ENCODE results near the gene GMDS. TPM values are rescaled to one million over a fixed set of nuclear protein-coding genes. Genes with fewer than 3 reads are reported as not detected.

Gene GMDS
- total RNA-seq, 1 experiment from 2014 or later, result 27.6 TPM

- H3K14ac ChIP-seq (ENCODE audit: insufficient read depth, low read length), result no peak overlapping the region
- no peak overlapping the region for H2BK5ac ChIP-seq (ENCODE audit: insufficient read length, low read length)
- H4K5ac ChIP-seq (ENCODE audit: insufficient read length, low read depth, low read length), result no peak overlapping the region
- H4K8ac ChIP-seq (replicated peaks; ENCODE audit: insufficient read length, low read depth, low read length), result no peak overlapping the region
- H3K56ac ChIP-seq (ENCODE audit: insufficient read length, low read depth, low read length), result no peak overlapping the region
- no peaks in the 10 kb centered on the region for H3K23me2 ChIP-seq (ENCODE audit: insufficient read length, low read depth, low read length, poor library complexity, severe bottlenecking)
- H3K27me3 ChIP-seq (ENCODE audit: insufficient read depth, low read length), result no peaks in the 10 kb centered on the region
- H3K4me2 ChIP-seq (ENCODE audit: insufficient read depth, insufficient read length, low read length), result no peak overlapping the region
- H3K9ac ChIP-seq (ENCODE audit: extremely low read depth, insufficient read length, low read length), result no peak overlapping the region
- no peak overlapping the region for H2BK120ac ChIP-seq (ENCODE audit: low read depth, low read length, poor library complexity, severe bottlenecking)
- H3K9me3 ChIP-seq (ENCODE audit: control insufficient read depth, low read depth, low read length), result peaks cover 5% of the 10 kb centered on the region
- H3K27ac ChIP-seq (ENCODE audit: insufficient read length, low read depth, low read length), result no peak overlapping the region
- H3K4ac ChIP-seq (ENCODE audit: low read depth, low read length), result no peak overlapping the region
- no peak overlapping the region for H2AK5ac ChIP-seq (ENCODE audit: insufficient read length, low read length)
- no peaks in the 10 kb centered on the region for H3K79me2 ChIP-seq (ENCODE audit: insufficient read depth, low read length)
- peaks cover 13% of the 10 kb centered on the region in 2 experiments for H3K9me3 Mint-ChIP-seq
- H3K36me3 Mint-ChIP-seq (ENCODE audit: insufficient read depth in 1 of 3, low read depth in 3 of 3), result peaks cover 3 to 12% (median 9%) of the 10 kb centered on the region in 3 experiments; a peak in 6 of 7 replicates
- H3K4me3 Mint-ChIP-seq, result no peak overlapping the region
- no peak for DNase-seq
- WGBS (ENCODE audit: extremely low coverage, insufficient read length, low lambda C conversion rate), result no CpG with 5 or more reads among the region's 3 CpGs
- H3K18ac ChIP-seq (ENCODE audit: insufficient read length, low read depth, low read length), result no peak overlapping the region
- peaks cover 25 to 28% of the 10 kb centered on the region in 2 experiments for H3K4me1 Mint-ChIP-seq
- H4K91ac ChIP-seq (ENCODE audit: insufficient read length, low read depth, low read length), result no peak overlapping the region
- no peaks in the 10 kb centered on the region; the same call in 1 of the 2 replicates for H3K27me3 Mint-ChIP-seq (ENCODE audit: low read depth)
- no peak overlapping the region for H2BK15ac ChIP-seq (ENCODE audit: low read depth, low read length)
- H2BK20ac ChIP-seq (ENCODE audit: low read depth, low read length, poor library complexity, severe bottlenecking), result no peak overlapping the region
- no peak overlapping the region for H3K23ac ChIP-seq (ENCODE audit: insufficient read length, low read depth, low read length)
- H4K20me1 ChIP-seq (ENCODE audit: control insufficient read depth, insufficient read depth, insufficient read length), result no peaks in the 10 kb centered on the region
- no peak overlapping the region for H3K27ac Mint-ChIP-seq
- H2BK12ac ChIP-seq (ENCODE audit: insufficient read length, low read depth, low read length), result no peak overlapping the region
- no peak overlapping the region for H3T11ph ChIP-seq (ENCODE audit: low read length)
- no peaks in the 10 kb centered on the region for H3K79me1 ChIP-seq (ENCODE audit: insufficient read depth, low read depth, low read length, poor library complexity, severe bottlenecking)
- peaks cover 3% of the 10 kb centered on the region; the same call in 1 of the 2 replicates for H3K4me1 ChIP-seq (ENCODE audit: insufficient read depth, low read length)
- TF ChIP-seq CTCF (conservative IDR thresholded peaks at IDR 0.05), result no peak
- H2AFZ ChIP-seq (ENCODE audit: low read length), result no peak overlapping the region
Measured at GRCh38 chr6:1841136-1841535, 404.3 kb downstream of the GMDS start.
